GM13976 (cell line): Measurements from ENCODE around the gene SLC4A1AP.

Source experiments
- DNase-seq: peaks from one replicate; pipeline ENCODE4 v3.0.0; 2012; ENCODE audit warnings: low spot score
- CTCF ChIP-seq: IDR thresholded peaks from 2 replicates; pipeline ENCODE4 v1.5.1; 2012; ENCODE audit warnings: borderline replicate concordance, mild to moderate bottlenecking; ENCODE audit not compliant: insufficient read depth; ENCODE audit errors: extremely low read depth, missing control alignments, control extremely low read depth
- in situ Hi-C: fragments of 300-500 bp; cut with MboI; formaldehyde crosslinking; loops from one replicate; pipeline ENCODE4 v1.12.0; 2022; ENCODE audit warnings: low sequenced_read_pairs, mixed read lengths, inconsistent platforms; ENCODE audit not compliant: unreplicated experiment

The SLC4A1AP gene

GRCh38 chr2:27712522-27712921 lies 48.8 kb downstream of the SLC4A1AP start:
- in situ Hi-C loops: no loop called here
- no peak for DNase-seq
- no peak for TF ChIP-seq CTCF

GRCh38 chr2:27713201-27713600 lies 49.5 kb downstream of the SLC4A1AP start:
- in situ Hi-C loops: no loop called here
- DNase-seq: no peak
- no peak for TF ChIP-seq CTCF

- peak; percentile 7 for DNase-seq
- in situ Hi-C loops: no loop called here
- no peak for TF ChIP-seq CTCF
Measured at GRCh38 chr2:27714053-27714452, 50.4 kb downstream of the SLC4A1AP start.

- no peak for TF ChIP-seq CTCF
- in situ Hi-C loops: no loop called here
Measured at GRCh38 chr2:27714851-27715291, 51.2 kb downstream of the SLC4A1AP start.

GRCh38 chr2:27715318-27716210 lies 51.9 kb downstream of the SLC4A1AP start:
- no peak for TF ChIP-seq CTCF
- DNase-seq: peak; percentile 80
- in situ Hi-C loops: no loop called here

More at GRCh38 chr2:27714851-27715291, 51.2 kb downstream of the SLC4A1AP start:
- DNase-seq: no peak

- no peak for DNase-seq
- in situ Hi-C loops: no loop called here
- TF ChIP-seq CTCF: no peak
Measured at GRCh38 chr2:27716301-27717069, 52.8 kb downstream of the SLC4A1AP start.
